ENCODE results near the gene MAST4.

MAST4 gene

GRCh38 chr5:66603881-66604280 lies 7.7 kb downstream of the MAST4 start:
- TF ChIP-seq CTCF (IDR thresholded peaks at IDR 0.05; ENCODE audit: low read depth, low read length): no peak

DNA sequence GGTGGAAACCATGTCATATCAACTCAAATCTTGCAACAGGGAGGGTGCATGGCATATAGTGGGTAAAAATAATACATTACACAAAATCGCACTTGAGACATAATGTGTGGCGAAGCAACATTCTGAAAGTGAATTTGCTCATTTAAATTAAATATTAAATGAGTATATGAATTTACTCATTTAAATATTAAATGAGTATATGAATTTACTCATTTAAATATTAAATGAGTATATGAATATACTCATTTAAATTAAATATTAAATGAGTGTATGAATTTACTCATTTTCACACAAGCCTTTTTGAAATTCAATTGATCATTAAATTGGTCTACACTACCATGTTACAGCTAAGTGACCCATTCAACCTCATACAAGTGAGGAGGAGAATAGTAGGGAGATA lies 10.5 kb downstream of the MAST4 start:
- H3K4me3 ChIP-seq (ENCODE audit: low read depth, low read length): no peak overlapping the region
- no peak for TF ChIP-seq CTCF (IDR thresholded peaks at IDR 0.05; ENCODE audit: low read depth, low read length)

More at GRCh38 chr5:66603881-66604280, 7.7 kb downstream of the MAST4 start:
- no peak overlapping the region for H3K4me3 ChIP-seq (ENCODE audit: low read depth, low read length)

DNA sequence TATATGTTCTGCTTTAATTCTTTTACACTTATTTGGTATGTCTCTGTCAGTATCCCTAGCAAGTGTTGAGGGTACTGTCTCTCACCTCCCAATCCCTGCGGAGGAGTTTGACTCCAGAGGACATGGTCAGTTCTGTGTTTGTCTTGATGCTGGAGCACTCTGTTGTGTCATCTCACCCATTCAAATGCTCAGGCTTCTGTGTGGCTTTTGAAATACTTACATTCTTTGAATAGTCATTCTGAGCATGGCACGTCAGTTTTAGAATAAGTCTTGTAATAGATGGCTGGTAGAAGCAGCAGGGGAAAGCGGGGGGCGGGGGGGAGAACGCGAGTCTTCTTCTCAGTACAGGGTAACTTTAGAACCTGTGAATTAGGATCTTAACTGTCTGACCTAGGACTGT lies 12.3 kb downstream of the MAST4 start:
- TF ChIP-seq CTCF (IDR thresholded peaks at IDR 0.05; ENCODE audit: low read depth, low read length): no peak
- H3K4me3 ChIP-seq (ENCODE audit: low read depth, low read length): no peak overlapping the region

DNA sequence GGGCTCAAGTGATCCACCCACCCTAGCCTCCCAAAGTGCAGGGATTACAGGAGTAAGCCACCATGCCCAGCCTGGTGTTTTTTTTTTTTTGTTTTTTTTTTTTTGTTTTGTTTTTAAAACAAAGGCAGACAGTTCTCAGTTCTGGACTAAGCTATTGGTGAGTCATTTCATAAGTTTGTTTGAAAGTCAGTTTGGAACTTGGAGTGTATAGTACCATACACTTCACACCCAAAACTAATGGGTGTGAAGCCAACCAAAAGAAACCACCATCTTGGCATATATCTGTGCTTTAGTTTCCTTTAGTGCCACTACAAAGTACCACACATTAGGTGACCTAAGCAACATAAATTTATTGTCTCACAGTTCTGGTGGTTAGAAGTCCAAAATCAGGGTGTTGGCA lies 13.4 kb downstream of the MAST4 start:
- no peak for TF ChIP-seq CTCF (IDR thresholded peaks at IDR 0.05; ENCODE audit: low read depth, low read length)

DNA sequence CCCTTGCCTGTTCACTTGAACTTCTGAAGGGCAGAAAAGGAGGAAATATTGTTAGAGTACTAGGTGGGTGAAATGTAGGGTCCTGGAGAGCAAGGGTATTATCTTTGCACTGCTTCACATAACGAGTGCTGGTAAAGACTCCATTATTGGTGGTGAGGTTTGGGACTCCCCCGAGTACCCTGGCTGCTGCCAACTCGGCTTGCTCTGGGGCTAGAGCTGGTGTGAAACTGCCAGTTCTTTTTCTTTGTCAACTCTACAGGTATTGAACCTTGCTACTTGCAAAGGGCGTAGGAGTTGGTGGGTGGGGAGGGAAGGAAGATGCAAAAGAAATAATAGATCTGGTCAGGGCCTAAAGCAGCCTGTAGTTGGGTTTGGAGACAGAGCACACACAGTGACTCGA lies 16.0 kb downstream of the MAST4 start:
- no peak overlapping the region for H3K4me3 ChIP-seq (ENCODE audit: low read depth, low read length)
- TF ChIP-seq CTCF (IDR thresholded peaks at IDR 0.05; ENCODE audit: low read depth, low read length): no peak

More for the DNA sequence above, 13.4 kb downstream of the MAST4 start:
- H3K4me3 ChIP-seq (ENCODE audit: low read depth, low read length): no peak overlapping the region

GRCh38 chr5:66615136-66615535 lies 18.9 kb downstream of the MAST4 start:
- H3K4me3 ChIP-seq (ENCODE audit: low read depth, low read length): no peak overlapping the region
- TF ChIP-seq CTCF (IDR thresholded peaks at IDR 0.05; ENCODE audit: low read depth, low read length): no peak

DNA sequence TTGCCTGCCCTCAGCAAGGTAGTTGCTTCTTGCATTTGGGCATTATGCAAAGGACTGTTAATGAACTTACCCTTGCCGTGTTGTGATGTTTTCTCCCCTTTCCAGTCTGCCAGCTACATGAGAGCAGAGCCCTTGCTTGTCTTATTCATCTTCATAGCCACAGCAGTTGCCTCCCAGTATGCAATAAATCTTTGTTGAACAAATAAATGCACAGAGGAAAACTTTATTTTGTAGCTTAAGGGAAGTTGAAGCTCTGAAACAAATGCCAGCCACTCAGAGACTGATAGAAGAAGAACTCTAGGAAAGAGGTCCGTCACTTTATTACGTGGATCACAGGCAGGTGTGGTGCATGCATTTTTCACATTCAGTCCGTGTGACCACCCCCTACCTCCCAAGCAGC lies 19.7 kb downstream of the MAST4 start:
- H3K4me3 ChIP-seq (ENCODE audit: low read depth, low read length): no peak overlapping the region
- TF ChIP-seq CTCF (IDR thresholded peaks at IDR 0.05; ENCODE audit: low read depth, low read length): no peak

All from WI38 (cell line).